HepG2 (cell line): ENCODE measurements around the gene RAB3A. TPM values are rescaled to one million over a fixed set of nuclear protein-coding genes. Genes with fewer than 3 reads are reported as not detected.

ENCODE experiments used
- BHLHE40 ChIP-seq: IDR thresholded peaks from 2 replicates; pipeline ENCODE4 v1.6.1; 2011; ENCODE audit warnings: low read length, improper control_type of control experiment
- GATAD1 ChIP-seq: IDR thresholded peaks from 2 replicates; pipeline ENCODE4 v1.6.1; 2016; ENCODE audit warnings: missing genetic modification reagents, missing compliant biosample characterization
- HNRNPK ChIP-seq: fragments of 200-400 bp; formaldehyde crosslinking; IDR thresholded peaks from 2 replicates; pipeline ENCODE4 v1.6.1; 2018; ENCODE audit warnings: low read length, low read depth, moderate library complexity, mild to moderate bottlenecking; ENCODE audit not compliant: poor library complexity, severe bottlenecking
- KAT8 ChIP-seq: IDR thresholded peaks from 2 replicates; pipeline ENCODE4 v1.6.1; 2016; ENCODE audit warnings: missing genetic modification reagents, missing compliant biosample characterization
- NR1H2 ChIP-seq: sonication (generic); formaldehyde crosslinking; IDR thresholded peaks from 2 replicates; pipeline ENCODE4 v1.8.1; 2022; ENCODE audit warnings: low read depth, missing genetic modification reagents, borderline replicate concordance
- ZNF33A ChIP-seq: sonication (generic); formaldehyde crosslinking; IDR thresholded peaks from 2 replicates; pipeline ENCODE4 v1.5.1; 2020; ENCODE audit warnings: missing genetic modification reagents, mild to moderate bottlenecking, moderate library complexity, borderline replicate concordance
- ZNF724P ChIP-seq: sonication (generic); formaldehyde crosslinking; IDR thresholded peaks from 2 replicates; pipeline ENCODE4 v1.8.0; 2022; ENCODE audit warnings: missing genetic modification reagents, borderline replicate concordance
- ZNF891 ChIP-seq: sonication (generic); formaldehyde crosslinking; IDR thresholded peaks from 2 replicates; pipeline ENCODE4 v1.5.0; 2020; ENCODE audit warnings: mild to moderate bottlenecking, missing genetic modification reagents
- polyA plus RNA-seq, 8 experiments: library from polyadenylated mRNA; depleted of rRNA in 3 of 8; stranded (reverse) in 7 of 8; unstranded in 1 of 8; fragments of >200 nt; fragmentation: Illumina TruSeq in 4 of 8; extraction: Trizol in 4 of 8; gene quantifications; 2 replicates each; pipeline versions ENCODE4 v1.2.1 to v1.2.3, GENCODE V29; 2011 to 2016; ENCODE audit warnings: low read depth in 4 of 8, missing spikeins in 1 of 8, mixed read lengths in 1 of 8; ENCODE audit not compliant: insufficient read depth in 1 of 8
- total RNA-seq, 5 experiments: library from RNA; depleted of rRNA; stranded (reverse); fragments of >200 nt; fragmentation: Illumina TruSeq; extraction: Trizol; gene quantifications; 2 replicates each; pipeline ENCODE4 v1.2.3, GENCODE V29; 2016; ENCODE audit warnings: low read depth in 1 of 5
- TF ChIP-seq, protein P1 (sequence below): sonication (generic); formaldehyde crosslinking; IDR thresholded peaks from 2 replicates; pipeline ENCODE4 v1.5.1; 2020; ENCODE audit warnings: missing genetic modification reagents, mild to moderate bottlenecking, borderline replicate concordance
- TF ChIP-seq, protein P2 (sequence below): sonication (generic); formaldehyde crosslinking; IDR thresholded peaks from 2 replicates; pipeline ENCODE4 v1.4.0; 2020; ENCODE audit warnings: mild to moderate bottlenecking, missing genetic modification reagents
- TF ChIP-seq, protein P3 (sequence below): IDR thresholded peaks from 2 replicates; pipeline ENCODE4 v1.6.1; 2012; ENCODE audit warnings: low read length, improper control_type of control experiment
- TF ChIP-seq, protein P4 (sequence below): sonication (generic); formaldehyde crosslinking; IDR thresholded peaks from 2 replicates; pipeline ENCODE4 v1.4.0; 2020; ENCODE audit warnings: missing genetic modification reagents

The RAB3A gene
- total and polyA plus RNA-seq, 2 of the 13 experiments (the other 11 are each of a cell fraction or from before 2014, with no cell fraction given): 0.58 to 0.98 TPM

DNA sequence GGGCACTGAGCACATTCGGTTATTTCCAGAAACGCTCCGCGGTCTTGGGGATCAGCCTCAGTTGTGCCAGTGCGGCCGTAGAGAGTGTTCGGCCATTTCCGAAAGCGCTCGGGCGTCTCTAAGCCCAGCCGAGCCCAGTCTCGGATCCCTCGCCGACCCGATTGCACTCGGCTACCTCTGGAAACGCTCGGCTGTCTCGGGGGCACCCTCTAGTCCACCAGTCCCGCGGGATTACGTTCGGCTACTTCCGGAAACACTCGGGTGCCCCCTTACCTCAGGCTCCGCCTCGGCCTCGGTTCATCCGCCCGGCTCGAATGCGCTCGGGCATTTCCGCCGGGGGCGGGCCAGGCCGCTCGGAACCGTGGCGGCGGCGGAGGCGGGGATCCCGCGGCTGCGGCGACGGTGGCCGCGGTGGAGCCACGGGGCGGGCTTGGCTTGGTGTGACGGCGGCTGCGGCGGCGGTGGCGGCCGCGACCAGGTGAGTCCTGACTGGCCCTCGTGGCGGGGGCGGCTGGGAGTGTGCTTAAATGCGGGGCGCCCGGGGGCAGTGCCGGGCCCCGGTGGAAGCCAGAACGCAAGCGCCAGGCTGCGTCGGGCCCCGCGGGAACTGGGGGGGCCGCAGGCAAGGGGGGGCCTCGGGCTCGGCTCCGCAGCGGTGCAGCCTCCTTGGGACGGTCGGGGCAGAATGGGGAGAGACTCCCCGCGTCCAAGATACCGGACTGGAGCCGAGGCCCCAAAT is 50.9 kb downstream of the RAB3A start, which contains the start of gene PIK3R2 (continued):
- no peak for TF ChIP-seq ZNF33A (CRISPR knock-in tag)
- TF ChIP-seq, protein P1, sequence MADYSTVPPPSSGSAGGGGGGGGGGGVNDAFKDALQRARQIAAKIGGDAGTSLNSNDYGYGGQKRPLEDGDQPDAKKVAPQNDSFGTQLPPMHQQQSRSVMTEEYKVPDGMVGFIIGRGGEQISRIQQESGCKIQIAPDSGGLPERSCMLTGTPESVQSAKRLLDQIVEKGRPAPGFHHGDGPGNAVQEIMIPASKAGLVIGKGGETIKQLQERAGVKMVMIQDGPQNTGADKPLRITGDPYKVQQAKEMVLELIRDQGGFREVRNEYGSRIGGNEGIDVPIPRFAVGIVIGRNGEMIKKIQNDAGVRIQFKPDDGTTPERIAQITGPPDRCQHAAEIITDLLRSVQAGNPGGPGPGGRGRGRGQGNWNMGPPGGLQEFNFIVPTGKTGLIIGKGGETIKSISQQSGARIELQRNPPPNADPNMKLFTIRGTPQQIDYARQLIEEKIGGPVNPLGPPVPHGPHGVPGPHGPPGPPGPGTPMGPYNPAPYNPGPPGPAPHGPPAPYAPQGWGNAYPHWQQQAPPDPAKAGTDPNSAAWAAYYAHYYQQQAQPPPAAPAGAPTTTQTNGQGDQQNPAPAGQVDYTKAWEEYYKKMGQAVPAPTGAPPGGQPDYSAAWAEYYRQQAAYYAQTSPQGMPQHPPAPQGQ (CRISPR knock-in tag): no peak
- TF ChIP-seq GATAD1: peak; percentile 8; the same call in 1 of the 2 replicates
- TF ChIP-seq ZNF724P: no peak
- no peak for TF ChIP-seq ZNF891 (CRISPR knock-in tag)
- no peak for TF ChIP-seq BHLHE40
- no peak for TF ChIP-seq NR1H2 (CRISPR knock-in tag)
- TF ChIP-seq, protein P2, sequence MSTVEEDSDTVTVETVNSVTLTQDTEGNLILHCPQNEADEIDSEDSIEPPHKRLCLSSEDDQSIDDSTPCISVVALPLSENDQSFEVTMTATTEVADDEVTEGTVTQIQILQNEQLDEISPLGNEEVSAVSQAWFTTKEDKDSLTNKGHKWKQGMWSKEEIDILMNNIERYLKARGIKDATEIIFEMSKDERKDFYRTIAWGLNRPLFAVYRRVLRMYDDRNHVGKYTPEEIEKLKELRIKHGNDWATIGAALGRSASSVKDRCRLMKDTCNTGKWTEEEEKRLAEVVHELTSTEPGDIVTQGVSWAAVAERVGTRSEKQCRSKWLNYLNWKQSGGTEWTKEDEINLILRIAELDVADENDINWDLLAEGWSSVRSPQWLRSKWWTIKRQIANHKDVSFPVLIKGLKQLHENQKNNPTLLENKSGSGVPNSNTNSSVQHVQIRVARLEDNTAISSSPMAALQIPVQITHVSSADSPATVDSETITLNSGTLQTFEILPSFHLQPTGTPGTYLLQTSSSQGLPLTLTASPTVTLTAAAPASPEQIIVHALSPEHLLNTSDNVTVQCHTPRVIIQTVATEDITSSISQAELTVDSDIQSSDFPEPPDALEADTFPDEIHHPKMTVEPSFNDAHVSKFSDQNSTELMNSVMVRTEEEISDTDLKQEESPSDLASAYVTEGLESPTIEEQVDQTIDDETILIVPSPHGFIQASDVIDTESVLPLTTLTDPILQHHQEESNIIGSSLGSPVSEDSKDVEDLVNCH (CRISPR knock-in tag): no peak
- TF ChIP-seq, protein P3, sequence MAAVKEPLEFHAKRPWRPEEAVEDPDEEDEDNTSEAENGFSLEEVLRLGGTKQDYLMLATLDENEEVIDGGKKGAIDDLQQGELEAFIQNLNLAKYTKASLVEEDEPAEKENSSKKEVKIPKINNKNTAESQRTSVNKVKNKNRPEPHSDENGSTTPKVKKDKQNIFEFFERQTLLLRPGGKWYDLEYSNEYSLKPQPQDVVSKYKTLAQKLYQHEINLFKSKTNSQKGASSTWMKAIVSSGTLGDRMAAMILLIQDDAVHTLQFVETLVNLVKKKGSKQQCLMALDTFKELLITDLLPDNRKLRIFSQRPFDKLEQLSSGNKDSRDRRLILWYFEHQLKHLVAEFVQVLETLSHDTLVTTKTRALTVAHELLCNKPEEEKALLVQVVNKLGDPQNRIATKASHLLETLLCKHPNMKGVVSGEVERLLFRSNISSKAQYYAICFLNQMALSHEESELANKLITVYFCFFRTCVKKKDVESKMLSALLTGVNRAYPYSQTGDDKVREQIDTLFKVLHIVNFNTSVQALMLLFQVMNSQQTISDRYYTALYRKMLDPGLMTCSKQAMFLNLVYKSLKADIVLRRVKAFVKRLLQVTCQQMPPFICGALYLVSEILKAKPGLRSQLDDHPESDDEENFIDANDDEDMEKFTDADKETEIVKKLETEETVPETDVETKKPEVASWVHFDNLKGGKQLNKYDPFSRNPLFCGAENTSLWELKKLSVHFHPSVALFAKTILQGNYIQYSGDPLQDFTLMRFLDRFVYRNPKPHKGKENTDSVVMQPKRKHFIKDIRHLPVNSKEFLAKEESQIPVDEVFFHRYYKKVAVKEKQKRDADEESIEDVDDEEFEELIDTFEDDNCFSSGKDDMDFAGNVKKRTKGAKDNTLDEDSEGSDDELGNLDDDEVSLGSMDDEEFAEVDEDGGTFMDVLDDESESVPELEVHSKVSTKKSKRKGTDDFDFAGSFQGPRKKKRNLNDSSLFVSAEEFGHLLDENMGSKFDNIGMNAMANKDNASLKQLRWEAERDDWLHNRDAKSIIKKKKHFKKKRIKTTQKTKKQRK: no peak
- TF ChIP-seq HNRNPK: no peak
- TF ChIP-seq KAT8 (CRISPR knock-in tag): no peak
- TF ChIP-seq, protein P4, sequence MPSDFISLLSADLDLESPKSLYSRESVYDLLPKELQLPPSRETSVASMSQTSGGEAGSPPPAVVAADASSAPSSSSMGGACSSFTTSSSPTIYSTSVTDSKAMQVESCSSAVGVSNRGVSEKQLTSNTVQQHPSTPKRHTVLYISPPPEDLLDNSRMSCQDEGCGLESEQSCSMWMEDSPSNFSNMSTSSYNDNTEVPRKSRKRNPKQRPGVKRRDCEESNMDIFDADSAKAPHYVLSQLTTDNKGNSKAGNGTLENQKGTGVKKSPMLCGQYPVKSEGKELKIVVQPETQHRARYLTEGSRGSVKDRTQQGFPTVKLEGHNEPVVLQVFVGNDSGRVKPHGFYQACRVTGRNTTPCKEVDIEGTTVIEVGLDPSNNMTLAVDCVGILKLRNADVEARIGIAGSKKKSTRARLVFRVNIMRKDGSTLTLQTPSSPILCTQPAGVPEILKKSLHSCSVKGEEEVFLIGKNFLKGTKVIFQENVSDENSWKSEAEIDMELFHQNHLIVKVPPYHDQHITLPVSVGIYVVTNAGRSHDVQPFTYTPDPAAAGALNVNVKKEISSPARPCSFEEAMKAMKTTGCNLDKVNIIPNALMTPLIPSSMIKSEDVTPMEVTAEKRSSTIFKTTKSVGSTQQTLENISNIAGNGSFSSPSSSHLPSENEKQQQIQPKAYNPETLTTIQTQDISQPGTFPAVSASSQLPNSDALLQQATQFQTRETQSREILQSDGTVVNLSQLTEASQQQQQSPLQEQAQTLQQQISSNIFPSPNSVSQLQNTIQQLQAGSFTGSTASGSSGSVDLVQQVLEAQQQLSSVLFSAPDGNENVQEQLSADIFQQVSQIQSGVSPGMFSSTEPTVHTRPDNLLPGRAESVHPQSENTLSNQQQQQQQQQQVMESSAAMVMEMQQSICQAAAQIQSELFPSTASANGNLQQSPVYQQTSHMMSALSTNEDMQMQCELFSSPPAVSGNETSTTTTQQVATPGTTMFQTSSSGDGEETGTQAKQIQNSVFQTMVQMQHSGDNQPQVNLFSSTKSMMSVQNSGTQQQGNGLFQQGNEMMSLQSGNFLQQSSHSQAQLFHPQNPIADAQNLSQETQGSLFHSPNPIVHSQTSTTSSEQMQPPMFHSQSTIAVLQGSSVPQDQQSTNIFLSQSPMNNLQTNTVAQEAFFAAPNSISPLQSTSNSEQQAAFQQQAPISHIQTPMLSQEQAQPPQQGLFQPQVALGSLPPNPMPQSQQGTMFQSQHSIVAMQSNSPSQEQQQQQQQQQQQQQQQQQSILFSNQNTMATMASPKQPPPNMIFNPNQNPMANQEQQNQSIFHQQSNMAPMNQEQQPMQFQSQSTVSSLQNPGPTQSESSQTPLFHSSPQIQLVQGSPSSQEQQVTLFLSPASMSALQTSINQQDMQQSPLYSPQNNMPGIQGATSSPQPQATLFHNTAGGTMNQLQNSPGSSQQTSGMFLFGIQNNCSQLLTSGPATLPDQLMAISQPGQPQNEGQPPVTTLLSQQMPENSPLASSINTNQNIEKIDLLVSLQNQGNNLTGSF (CRISPR knock-in tag): no peak
